ENCODE results near the gene LAMA2. TPM values are rescaled to one million over a fixed set of nuclear protein-coding genes. Genes with fewer than 3 reads are reported as not detected.

LAMA2 gene
- polyA plus RNA-seq, 1 of the 3 experiments (the other 2 are of a cell fraction): 0.92 TPM

GRCh38 chr6:129251669-129252376 lies 368.9 kb downstream of the LAMA2 start (continued):
- TF ChIP-seq, protein P1, sequence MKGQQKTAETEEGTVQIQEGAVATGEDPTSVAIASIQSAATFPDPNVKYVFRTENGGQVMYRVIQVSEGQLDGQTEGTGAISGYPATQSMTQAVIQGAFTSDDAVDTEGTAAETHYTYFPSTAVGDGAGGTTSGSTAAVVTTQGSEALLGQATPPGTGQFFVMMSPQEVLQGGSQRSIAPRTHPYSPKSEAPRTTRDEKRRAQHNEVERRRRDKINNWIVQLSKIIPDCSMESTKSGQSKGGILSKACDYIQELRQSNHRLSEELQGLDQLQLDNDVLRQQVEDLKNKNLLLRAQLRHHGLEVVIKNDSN (IDR thresholded peaks at IDR 0.05; ENCODE audit: borderline replicate concordance, low read depth): no peak
- TF ChIP-seq SIN3A (IDR thresholded peaks at IDR 0.05; ENCODE audit: borderline replicate concordance, low read depth, low read length): no peak

GRCh38 chr6:129252377-129253071 lies 369.6 kb downstream of the LAMA2 start:
- H3K79me2 ChIP-seq (ENCODE audit: insufficient read depth): no peaks in the 10 kb centered on the region
- no peaks in the 10 kb centered on the region for H3K4me1 ChIP-seq (ENCODE audit: control insufficient read depth in 1 of 2, insufficient read depth in 2 of 2, low read depth in 1 of 2, low read length in 1 of 2)
- TF ChIP-seq RAD21 (IDR thresholded peaks at IDR 0.05; ENCODE audit: low read length) (no peak), FOXM1 (IDR thresholded peaks at IDR 0.05; ENCODE audit: low read depth) (no peak), JUND (IDR thresholded peaks at IDR 0.05) (no peak), TAF1 (IDR thresholded peaks at IDR 0.05; ENCODE audit: borderline replicate concordance, low read depth, low read length) (no peak)
- TF ChIP-seq, protein P2, sequence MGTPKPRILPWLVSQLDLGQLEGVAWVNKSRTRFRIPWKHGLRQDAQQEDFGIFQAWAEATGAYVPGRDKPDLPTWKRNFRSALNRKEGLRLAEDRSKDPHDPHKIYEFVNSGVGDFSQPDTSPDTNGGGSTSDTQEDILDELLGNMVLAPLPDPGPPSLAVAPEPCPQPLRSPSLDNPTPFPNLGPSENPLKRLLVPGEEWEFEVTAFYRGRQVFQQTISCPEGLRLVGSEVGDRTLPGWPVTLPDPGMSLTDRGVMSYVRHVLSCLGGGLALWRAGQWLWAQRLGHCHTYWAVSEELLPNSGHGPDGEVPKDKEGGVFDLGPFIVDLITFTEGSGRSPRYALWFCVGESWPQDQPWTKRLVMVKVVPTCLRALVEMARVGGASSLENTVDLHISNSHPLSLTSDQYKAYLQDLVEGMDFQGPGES (IDR thresholded peaks at IDR 0.05; ENCODE audit: low read depth, low read length): no peak
- H3K9me2 ChIP-seq: no peaks in the 10 kb centered on the region
- WGBS (ENCODE audit: low lambda C conversion rate): 10% methylated on average over 6 of the region's 6 CpGs
- H3K9me3 ChIP-seq: no peaks in the 10 kb centered on the region
- H3K27me3 ChIP-seq (ENCODE audit: insufficient read depth): peaks cover 13% of the 10 kb centered on the region; the same call in 1 of the 2 replicates
- H3F3A ChIP-seq (replicated peaks; ENCODE audit: insufficient read depth): no peaks in the 10 kb centered on the region
- peak overlapping the region; percentile 42; the same call in 1 of the 2 replicates for H3K4me2 ChIP-seq
- no peak overlapping the region for H3K4me3 ChIP-seq (ENCODE audit: low read depth in 2 of 2, low read length in 1 of 2)
- ChIA-PET POLR2A (no interaction called here), CTCF (interaction anchor here (0.6 to 2.4 kb wide), 19 partner anchors 9 to 1102 kb away, joined by 3 to 8 read pairs (median 4); no protein-coding TSS in a partner anchor)
- H2AFZ ChIP-seq (ENCODE audit: low read depth): no peak overlapping the region
- no peaks in the 10 kb centered on the region for H3K36me3 ChIP-seq (replicated peaks in 1 of 2; ENCODE audit: control insufficient read depth in 1 of 2, insufficient read depth in 2 of 2, low read length in 1 of 2)
- DNase-seq: no peak
- H4K20me1 ChIP-seq (ENCODE audit: insufficient read depth): no peaks in the 10 kb centered on the region
- no peak overlapping the region for H3K9ac ChIP-seq
- H3K27ac ChIP-seq (ENCODE audit: low read depth in 2 of 2, low read length in 1 of 2): no peak overlapping the region

- no peaks in the 10 kb centered on the region for H3K4me1 ChIP-seq (ENCODE audit: control insufficient read depth in 1 of 2, insufficient read depth in 2 of 2, low read depth in 1 of 2, low read length in 1 of 2)
- no peaks in the 10 kb centered on the region for H3F3A ChIP-seq (replicated peaks; ENCODE audit: insufficient read depth)
- no peaks in the 10 kb centered on the region for H3K9me2 ChIP-seq
- H3K27me3 ChIP-seq (ENCODE audit: insufficient read depth): peaks cover 8% of the 10 kb centered on the region; the same call in 1 of the 2 replicates
- CTCF ChIA-PET: interaction anchor here (0.7 to 2.4 kb wide), 9 partner anchors 10 to 531 kb away, joined by 3 to 8 read pairs (median 4); no protein-coding TSS in a partner anchor
- POLR2A ChIA-PET: no interaction called here
- TF ChIP-seq EZH2phosphoT487 (IDR thresholded peaks at IDR 0.05; ENCODE audit: borderline replicate concordance, low read depth) (no peak), RFX5 (IDR thresholded peaks at IDR 0.05; ENCODE audit: low read length) (no peak), CTCF (IDR thresholded peaks at IDR 0.05) (no peak), JUND (IDR thresholded peaks at IDR 0.05) (no peak), EP300 (IDR thresholded peaks at IDR 0.05; ENCODE audit: borderline replicate concordance in 1 of 2, low read depth in 1 of 2, low read length in 1 of 2) (no peak), FOXM1 (IDR thresholded peaks at IDR 0.05; ENCODE audit: low read depth) (no peak)
- TF ChIP-seq, protein P1 (IDR thresholded peaks at IDR 0.05; ENCODE audit: borderline replicate concordance, low read depth): no peak
- no peak overlapping the region for H3K9ac ChIP-seq
- H3K36me3 ChIP-seq (replicated peaks in 1 of 2; ENCODE audit: control insufficient read depth in 1 of 2, insufficient read depth in 2 of 2, low read length in 1 of 2): no peaks in the 10 kb centered on the region
- DNase-seq: no peak
- H3K79me2 ChIP-seq (ENCODE audit: insufficient read depth): no peaks in the 10 kb centered on the region
- H2AFZ ChIP-seq (ENCODE audit: low read depth): no peak overlapping the region
- H4K20me1 ChIP-seq (ENCODE audit: insufficient read depth): no peaks in the 10 kb centered on the region
- H3K4me2 ChIP-seq: no peak overlapping the region
- no peak overlapping the region for H3K4me3 ChIP-seq (ENCODE audit: low read depth in 2 of 2, low read length in 1 of 2)
- no peak overlapping the region for H3K27ac ChIP-seq (ENCODE audit: low read depth in 2 of 2, low read length in 1 of 2)
- H3K9me3 ChIP-seq: no peaks in the 10 kb centered on the region
- 90% methylated on average over 1 of the region's 1 CpG for WGBS (ENCODE audit: low lambda C conversion rate)
Measured at GRCh38 chr6:129253242-129253641, 370.3 kb downstream of the LAMA2 start.

Data from SK-N-SH (cell line).